NCI-H82 treated with DMSO at 0.1 percent for 48 hours (cell line): ENCODE measurements around the gene TRMT10C.
"Not testable (repeated sequence)": the region's sequence is repeated elsewhere in the genome, so short reads cannot be mapped to it uniquely, and the experiment has no call there.

Source experiments
- DNase-seq: peaks from one replicate; lab custom pipeline; 2025; ENCODE audit not compliant: unreplicated experiment; lab: John Stamatoyannopoulos, UW

The TRMT10C gene

GRCh38 chr3:101561630-101562328, at the start of gene TRMT10C:
Gene TRMT10C, plus strand, starts transcription at chr3:101561868. Its CDS starts 2,914 bp downstream, at chr3:101564782.
- peak; percentile 88 for DNase-seq

GRCh38 chr3:101512396-101512645, 49.3 kb upstream of the TRMT10C start:
- no peak for DNase-seq

GRCh38 chr3:101512646-101513418, 48.8 kb upstream of the TRMT10C start, which contains the start of gene SENP7:
Gene SENP7, minus strand, starts transcription at chr3:101513212. Its CDS starts 82 bp downstream, at chr3:101513130.
- peak; percentile 73 for DNase-seq

- DNase-seq: no peak
Observed at GRCh38 chr3:101513419-101513986, 48.2 kb upstream of the TRMT10C start.

GRCh38 chr3:101518421-101518871, 43.2 kb upstream of the TRMT10C start:
- no peak for DNase-seq

- no peak for DNase-seq
Observed at GRCh38 chr3:101519685-101520365, 41.8 kb upstream of the TRMT10C start.

- DNase-seq: no peak
Observed at GRCh38 chr3:101521211-101521701, 40.4 kb upstream of the TRMT10C start.

- peak; percentile 83 for DNase-seq
Observed at GRCh38 chr3:101527441-101527840, 34.2 kb upstream of the TRMT10C start.

GRCh38 chr3:101527906-101528305, 33.8 kb upstream of the TRMT10C start:
- DNase-seq: no peak

- no peak for DNase-seq
Observed at GRCh38 chr3:101529816-101530685, 31.6 kb upstream of the TRMT10C start.

GRCh38 chr3:101530686-101531047, 31.0 kb upstream of the TRMT10C start:
- no peak for DNase-seq

GRCh38 chr3:101531473-101532086, 30.1 kb upstream of the TRMT10C start:
- DNase-seq: no peak

- DNase-seq: no peak
Observed at GRCh38 chr3:101532783-101533602, 28.7 kb upstream of the TRMT10C start.

- no peak for DNase-seq
Observed at GRCh38 chr3:101533603-101533968, 28.1 kb upstream of the TRMT10C start.

GRCh38 chr3:101535221-101535620, 26.4 kb upstream of the TRMT10C start:
- no peak for DNase-seq

- DNase-seq: no peak
Observed at GRCh38 chr3:101536266-101536665, 25.4 kb upstream of the TRMT10C start.

GRCh38 chr3:101536955-101537354, 24.7 kb upstream of the TRMT10C start:
- DNase-seq: not testable (repeated sequence)

GRCh38 chr3:101542957-101543356, 18.7 kb upstream of the TRMT10C start:
- DNase-seq: no peak

GRCh38 chr3:101544161-101544850, 17.4 kb upstream of the TRMT10C start:
- no peak for DNase-seq
